Gastrocnemius medialis (tissue), 4 donors: ENCODE measurements around the gene CERT1. TPM values are rescaled to one million over a fixed set of nuclear protein-coding genes. Genes with fewer than 3 reads are reported as not detected.

ENCODE experiments used
- ATAC-seq, 2 donors: fragments of 150-250 bp; one replicate each; pipeline ENCODE4 v1.9.1; 2016
- DNase-seq, 2 donors: peaks; one replicate each; pipeline ENCODE4 v3.0.0-alpha.2; 2019
- H3K27ac ChIP-seq, 4 donors: fragments of 200-600 bp; sonication (generic); 1 replicate in 1 of 4; 2 replicates in 3 of 4; pipeline ENCODE4 v1.5.1; 2016 to 2018; ENCODE audit warnings: mild to moderate bottlenecking in 2 of 4, moderate library complexity in 1 of 4
- H3K27me3 ChIP-seq, 3 donors: fragments of 200-600 bp; sonication (generic) in 2 of 3; 1 replicate in 1 of 3; 2 replicates in 2 of 3; pipeline versions ENCODE4 v1.5.1 to v1.6.0; 2016 to 2019; ENCODE audit warnings: mild to moderate bottlenecking in 1 of 3, moderate library complexity in 1 of 3
- H3K36me3 ChIP-seq, 2 donors: fragments of 200-600 bp; sonication (generic) in 1 of 2; one replicate each; pipeline ENCODE4 v1.5.1; 2017 to 2018
- H3K4me1 ChIP-seq, 2 donors: fragments of 200-600 bp; sonication (generic) in 1 of 2; one replicate each; pipeline ENCODE4 v1.5.1; 2016 to 2017; ENCODE audit warnings: mild to moderate bottlenecking in 2 of 2
- H3K4me3 ChIP-seq, 4 donors: fragments of 200-600 bp; sonication (generic) in 3 of 4; 1 replicate in 1 of 4; 2 replicates in 3 of 4; pipeline ENCODE4 v1.5.1; 2016 to 2019; ENCODE audit warnings: mild to moderate bottlenecking in 2 of 4
- H3K9me3 ChIP-seq, 3 donors: fragments of 200-600 bp; sonication (generic) in 2 of 3; 1 replicate in 1 of 3; 2 replicates in 2 of 3; pipeline ENCODE4 v1.5.1; 2016 to 2019
- CTCF ChIP-seq, 5 experiments: fragments of 450-650 bp in 3 of 5; fragments of 200-600 bp in 2 of 5; sonication (generic) in 2 of 5; IDR thresholded peaks in 4 of 5; conservative IDR thresholded peaks in 1 of 5; 1 replicate in 4 of 5; 2 replicates in 1 of 5; pipeline ENCODE4 v1.5.1; 2016 to 2019; ENCODE audit warnings: antibody characterized with exemption in 5 of 5, mild to moderate bottlenecking in 3 of 5, moderate library complexity in 3 of 5
- POLR2A ChIP-seq, 2 donors: fragments of 450-650 bp; IDR thresholded peaks; one replicate each; pipeline ENCODE4 v1.6.1; 2017; ENCODE audit warnings: antibody characterized with exemption in 2 of 2, mild to moderate bottlenecking in 2 of 2, moderate library complexity in 2 of 2
- in situ Hi-C, 4 donors: fragments of 200-750 bp; cut with MboI; loops; one replicate each; pipeline versions ENCODE4 v1.15.0 to v1.8.0; 2017; ENCODE audit warnings: low sequenced_read_pairs in 4 of 4
- intact Hi-C: fragments of 100-400 bp; cut with DNase I; formaldehyde crosslinking; loops from one replicate; pipeline ENCODE4 v1.15.1; 2023; ENCODE audit warnings: low total_unique reads
- total RNA-seq, 4 donors: library from RNA; depleted of rRNA; stranded (reverse); fragments of >200 nt; gene quantifications; one replicate each; pipeline versions ENCODE4 v1.1.0 to v1.2.3, GENCODE V29; 2016

CERT1 gene
- total RNA-seq, 4 donors from 2014 or later, result 30.8 to 50.6 (median 41.9) TPM

GRCh38 chr5:75362474-75362975, 148.9 kb downstream of the CERT1 start:
- no peak overlapping the region for H3K27ac ChIP-seq
- no peaks in the 10 kb centered on the region for H3K27me3 ChIP-seq
- in situ Hi-C loops, result no loop called here
- no peaks in the 10 kb centered on the region for H3K9me3 ChIP-seq
- ATAC-seq (no peak), DNase-seq (no peak)
- no peak for TF ChIP-seq CTCF (IDR thresholded peaks at IDR 0.05 in 4 of 5, conservative IDR thresholded peaks at IDR 0.05 in 1 of 5)
- TF ChIP-seq POLR2A (IDR thresholded peaks at IDR 0.05), result no peak
- H3K4me1 ChIP-seq, result peaks cover 3 to 6% of the 10 kb centered on the region in 2 donors
- intact Hi-C loops, result no loop called here
- H3K36me3 ChIP-seq, result peaks cover 2 to 40% of the 10 kb centered on the region in 2 donors
- no peak overlapping the region for H3K4me3 ChIP-seq

GRCh38 chr5:75361310-75361709, 150.1 kb downstream of the CERT1 start:
- Histone ChIP-seq H3K4me3 (no peak overlapping the region), H3K9me3 (no peaks in the 10 kb centered on the region), H3K27ac (no peak overlapping the region), H3K4me1 (peaks cover 3 to 6% of the 10 kb centered on the region in 2 donors), H3K36me3 (peaks cover 2 to 52% of the 10 kb centered on the region in 2 donors), H3K27me3 (no peaks in the 10 kb centered on the region)
- ATAC-seq (no peak), DNase-seq (no peak)
- intact Hi-C loops (no loop called here), in situ Hi-C loops (no loop called here)
- TF ChIP-seq CTCF (IDR thresholded peaks at IDR 0.05 in 4 of 5, conservative IDR thresholded peaks at IDR 0.05 in 1 of 5), result no peak
- TF ChIP-seq POLR2A (IDR thresholded peaks at IDR 0.05), result no peak

GRCh38 chr5:75358117-75358516, 153.3 kb downstream of the CERT1 start:
- in situ Hi-C loops, result no loop called here
- no peak for DNase-seq
- no peaks in the 10 kb centered on the region for H3K27me3 ChIP-seq
- H3K36me3 ChIP-seq, result peaks cover 2 to 82% of the 10 kb centered on the region in 2 donors
- peaks cover under 1 to 2% of the 10 kb centered on the region in 2 donors for H3K4me1 ChIP-seq
- no peaks in the 10 kb centered on the region for H3K9me3 ChIP-seq
- H3K4me3 ChIP-seq, result no peak overlapping the region
- intact Hi-C loops, result no loop called here
- no peak overlapping the region for H3K27ac ChIP-seq
- ATAC-seq, result no peak
- TF ChIP-seq POLR2A (IDR thresholded peaks at IDR 0.05) (no peak), CTCF (IDR thresholded peaks at IDR 0.05 in 4 of 5, conservative IDR thresholded peaks at IDR 0.05 in 1 of 5) (no peak)

- TF ChIP-seq POLR2A (IDR thresholded peaks at IDR 0.05), result no peak
- no peak for TF ChIP-seq CTCF (IDR thresholded peaks at IDR 0.05 in 4 of 5, conservative IDR thresholded peaks at IDR 0.05 in 1 of 5)
- in situ Hi-C loops, result no loop called here
- H3K36me3 ChIP-seq, result peaks cover 2 to 92% of the 10 kb centered on the region in 2 donors
- intact Hi-C loops, result no loop called here
- H3K9me3 ChIP-seq, result no peaks in the 10 kb centered on the region
- no peak overlapping the region for H3K27ac ChIP-seq
- no peaks in the 10 kb centered on the region for H3K27me3 ChIP-seq
- H3K4me3 ChIP-seq, result no peak overlapping the region
- ATAC-seq, result no peak
- no peak for DNase-seq
- no peaks in the 10 kb centered on the region for H3K4me1 ChIP-seq
Observed at GRCh38 chr5:75356719-75357118, 154.7 kb downstream of the CERT1 start.

GRCh38 chr5:75355236-75355635, 156.2 kb downstream of the CERT1 start:
- Histone ChIP-seq H3K27me3 (no peaks in the 10 kb centered on the region), H3K4me1 (no peaks in the 10 kb centered on the region), H3K27ac (no peak overlapping the region), H3K4me3 (no peak overlapping the region), H3K9me3 (no peaks in the 10 kb centered on the region), H3K36me3 (peaks cover 2 to 92% of the 10 kb centered on the region in 2 donors)
- ATAC-seq (no peak), DNase-seq (no peak)
- in situ Hi-C loops, result no loop called here
- no peak for TF ChIP-seq CTCF (IDR thresholded peaks at IDR 0.05 in 4 of 5, conservative IDR thresholded peaks at IDR 0.05 in 1 of 5)
- TF ChIP-seq POLR2A (IDR thresholded peaks at IDR 0.05), result no peak
- intact Hi-C loops, result no loop called here
